ENCODE data around the gene TSPAN18.
A peak's percentile ranks its signal among the peaks of the same experiment; 100 is the strongest.

The TSPAN18 gene

GRCh38 chr11:44763121-44763820, 36.5 kb downstream of the TSPAN18 start:
- DNase-seq = no peak

- DNase-seq = no peak
Observed at GRCh38 chr11:44764583-44764982, 37.8 kb downstream of the TSPAN18 start.

GRCh38 chr11:44765026-44765595, 38.3 kb downstream of the TSPAN18 start:
- DNase-seq = no peak

GRCh38 chr11:44765676-44766075, 38.9 kb downstream of the TSPAN18 start:
- DNase-seq = no peak

GRCh38 chr11:44766112-44766971, 39.6 kb downstream of the TSPAN18 start:
- no peak for DNase-seq

- no peak for DNase-seq
Observed at GRCh38 chr11:44766972-44767278, 40.2 kb downstream of the TSPAN18 start.

- no peak for DNase-seq
Observed at GRCh38 chr11:44767421-44767820, 40.7 kb downstream of the TSPAN18 start.

- no peak for DNase-seq
Observed at GRCh38 chr11:44770401-44770800, 43.6 kb downstream of the TSPAN18 start.

- DNase-seq = no peak
Observed at GRCh38 chr11:44771252-44771734, 44.5 kb downstream of the TSPAN18 start.

- no peak for DNase-seq
Observed at GRCh38 chr11:44771841-44772240, 45.1 kb downstream of the TSPAN18 start.

- DNase-seq = no peak
Observed at GRCh38 chr11:44773351-44773965, 46.7 kb downstream of the TSPAN18 start.

GRCh38 chr11:44774108-44774507, 47.3 kb downstream of the TSPAN18 start:
- no peak for DNase-seq

- no peak for DNase-seq
Observed at GRCh38 chr11:44774731-44775130, 48.0 kb downstream of the TSPAN18 start.

- peak; percentile 71 for DNase-seq
Observed at GRCh38 chr11:44775366-44775984, 48.7 kb downstream of the TSPAN18 start.

GRCh38 chr11:44775985-44776446, 49.3 kb downstream of the TSPAN18 start:
- DNase-seq = no peak

GRCh38 chr11:44776551-44777208, 49.9 kb downstream of the TSPAN18 start:
- no peak for DNase-seq

GRCh38 chr11:44777209-44778194, 50.7 kb downstream of the TSPAN18 start:
- DNase-seq = no peak

- DNase-seq = no peak
Observed at GRCh38 chr11:44778195-44779100, 51.7 kb downstream of the TSPAN18 start.

- DNase-seq = no peak
Observed at GRCh38 chr11:44779736-44780520, 53.2 kb downstream of the TSPAN18 start.
